Measurements from ENCODE around the gene HNRNPL.
"Not testable (repeated sequence)": the region's sequence is repeated elsewhere in the genome, so short reads cannot be mapped to it uniquely, and the experiment has no call there.

Gene HNRNPL

GRCh38 chr19:38825936-38826335 is 23.9 kb downstream of the HNRNPL start:
- FAIRE-seq: not testable (repeated sequence)

- FAIRE-seq: not testable (repeated sequence)
These were observed 28.5 kb downstream of the HNRNPL start for GRCh38 chr19:38821230-38821825.

- no peak for FAIRE-seq
These were observed 30.4 kb downstream of the HNRNPL start for GRCh38 chr19:38819231-38819920.

GRCh38 chr19:38817081-38817480 is 32.7 kb downstream of the HNRNPL start:
- FAIRE-seq: no peak

- no peak for FAIRE-seq
These were observed 33.5 kb downstream of the HNRNPL start for GRCh38 chr19:38816131-38816750.

GRCh38 chr19:38815059-38816001 is 34.5 kb downstream of the HNRNPL start:
- no peak for FAIRE-seq

GRCh38 chr19:38813932-38814331 is 35.9 kb downstream of the HNRNPL start:
- FAIRE-seq: not testable (repeated sequence)

GRCh38 chr19:38813323-38813722 is 36.5 kb downstream of the HNRNPL start:
- FAIRE-seq: no peak

- FAIRE-seq: no peak
These were observed 36.9 kb downstream of the HNRNPL start, which contains the start of gene LGALS4 for GRCh38 chr19:38812841-38813320. Gene LGALS4, minus strand, starts transcription at chr19:38812945. Its CDS starts 59 bp downstream, at chr19:38812886.

GRCh38 chr19:38812009-38812840 is 37.6 kb downstream of the HNRNPL start:
- FAIRE-seq: no peak

GRCh38 chr19:38809592-38810252 is 40.1 kb downstream of the HNRNPL start:
- FAIRE-seq: no peak

- FAIRE-seq: no peak
These were observed 41.0 kb downstream of the HNRNPL start for GRCh38 chr19:38808741-38809140.

- not testable (repeated sequence) for FAIRE-seq
These were observed 42.2 kb downstream of the HNRNPL start for GRCh38 chr19:38807374-38808098.

- FAIRE-seq: no peak
These were observed 43.4 kb downstream of the HNRNPL start for GRCh38 chr19:38806371-38806770.

GRCh38 chr19:38805180-38805579 is 44.6 kb downstream of the HNRNPL start:
- FAIRE-seq: no peak

GRCh38 chr19:38803543-38803942 is 46.2 kb downstream of the HNRNPL start:
- FAIRE-seq: no peak

- no peak for FAIRE-seq
These were observed 48.3 kb downstream of the HNRNPL start for GRCh38 chr19:38801359-38802095.

GRCh38 chr19:38800577-38801347 is 49.0 kb downstream of the HNRNPL start:
- FAIRE-seq: no peak

- FAIRE-seq: no peak
These were observed 50.7 kb downstream of the HNRNPL start for GRCh38 chr19:38799104-38799503.

Data from G401.6 (cell line).